ENCODE measurements around the gene USP40. TPM values are rescaled to one million over a fixed set of nuclear protein-coding genes. Genes with fewer than 3 reads are reported as not detected.

USP40 gene
- total RNA-seq, 5 donors from 2014 or later (not counting 1 experiment from before 2014, with no cell fraction given): 17.3 to 24.5 (median 20.4) TPM

GRCh38 chr2:233462826-233463470, 103.6 kb downstream of the USP40 start:
- Mint-ChIP-seq H3K4me3 (no peak overlapping the region), H3K36me3 (peaks cover 54% of the 10 kb centered on the region), H3K27ac (no peak overlapping the region), H3K4me1 (no peaks in the 10 kb centered on the region), H3K9me3 (no peaks in the 10 kb centered on the region), H3K27me3 (no peaks in the 10 kb centered on the region)
- ChIA-PET POLR2A (no interaction called here), CTCF (no interaction called here)
- peaks cover 35 to 92% of the 10 kb centered on the region in 2 donors for H3K36me3 ChIP-seq (ENCODE audit: control insufficient read depth in 2 of 2, extremely low read depth in 1 of 2, insufficient read depth in 1 of 2, low read length in 1 of 2)
- H3K4me3 ChIP-seq (ENCODE audit: control insufficient read depth in 1 of 2, extremely low read depth in 1 of 2, low read length in 1 of 2): no peak overlapping the region
- no peak overlapping the region for H3K27ac ChIP-seq (ENCODE audit: low read length)
- no peak for DNase-seq
- no peaks in the 10 kb centered on the region for H3K4me1 ChIP-seq (ENCODE audit: control insufficient read depth in 1 of 2, extremely low read depth in 1 of 2, insufficient read depth in 2 of 2, low read length in 2 of 2)
- ATAC-seq (replicated peaks in 1 of 4): no peak
- H3K9me3 ChIP-seq: no peaks in the 10 kb centered on the region
- no peaks in the 10 kb centered on the region for H3K27me3 ChIP-seq (replicated peaks in 1 of 2; ENCODE audit: control insufficient read depth in 2 of 2, extremely low read depth in 1 of 2, insufficient read depth in 2 of 2, low read length in 1 of 2)
- WGBS (ENCODE audit: insufficient coverage): 92% methylated on average over 18 of the region's 21 CpGs

- no peak overlapping the region for H3K27ac Mint-ChIP-seq
- POLR2A ChIA-PET: no interaction called here
- H3K36me3 ChIP-seq (ENCODE audit: control insufficient read depth in 2 of 2, extremely low read depth in 1 of 2, insufficient read depth in 1 of 2, low read length in 1 of 2): peaks cover 38 to 92% of the 10 kb centered on the region in 2 donors
- no peak overlapping the region for H3K4me3 Mint-ChIP-seq
- CTCF ChIA-PET: no interaction called here
- no peak overlapping the region for H3K4me3 ChIP-seq (ENCODE audit: control insufficient read depth in 1 of 2, extremely low read depth in 1 of 2, low read length in 1 of 2)
- ATAC-seq (replicated peaks in 1 of 4) (no peak), DNase-seq (no peak)
- H3K4me1 Mint-ChIP-seq: peaks cover 0 to 2% (median 0%) of the 10 kb centered on the region in 3 donors
- no peaks in the 10 kb centered on the region for H3K27me3 ChIP-seq (replicated peaks in 1 of 2; ENCODE audit: control insufficient read depth in 2 of 2, extremely low read depth in 1 of 2, insufficient read depth in 2 of 2, low read length in 1 of 2)
- H3K4me1 ChIP-seq (ENCODE audit: control insufficient read depth in 1 of 2, extremely low read depth in 1 of 2, insufficient read depth in 2 of 2, low read length in 2 of 2): no peaks in the 10 kb centered on the region
- no peaks in the 10 kb centered on the region for H3K9me3 ChIP-seq
- H3K27me3 Mint-ChIP-seq: no peaks in the 10 kb centered on the region
- peaks cover 54% of the 10 kb centered on the region for H3K36me3 Mint-ChIP-seq
- WGBS (ENCODE audit: insufficient coverage): 97% methylated on average over 25 of the region's 25 CpGs
- no peak overlapping the region for H3K27ac ChIP-seq (ENCODE audit: low read length)
- no peaks in the 10 kb centered on the region for H3K9me3 Mint-ChIP-seq
Measured at GRCh38 chr2:233462202-233462785, 104.3 kb downstream of the USP40 start.

- ATAC-seq (replicated peaks in 1 of 4) (no peak), DNase-seq (no peak)
- H3K27me3 ChIP-seq (replicated peaks in 1 of 2; ENCODE audit: control insufficient read depth in 2 of 2, extremely low read depth in 1 of 2, insufficient read depth in 2 of 2, low read length in 1 of 2): no peaks in the 10 kb centered on the region
- WGBS (ENCODE audit: insufficient coverage): 96% methylated on average over 8 of the region's 8 CpGs
- ChIA-PET CTCF (no interaction called here), POLR2A (no interaction called here)
- Mint-ChIP-seq H3K36me3 (peaks cover 51% of the 10 kb centered on the region), H3K27ac (peak overlapping the region in 1 of 2 donors; percentile 34), H3K27me3 (no peaks in the 10 kb centered on the region), H3K4me1 (peaks cover 0 to 5% (median 0%) of the 10 kb centered on the region in 3 donors), H3K4me3 (no peak overlapping the region), H3K9me3 (no peaks in the 10 kb centered on the region)
- no peak overlapping the region for H3K27ac ChIP-seq (ENCODE audit: low read length)
- no peaks in the 10 kb centered on the region for H3K4me1 ChIP-seq (ENCODE audit: control insufficient read depth in 1 of 2, extremely low read depth in 1 of 2, insufficient read depth in 2 of 2, low read length in 2 of 2)
- no peak overlapping the region for H3K4me3 ChIP-seq (ENCODE audit: control insufficient read depth in 1 of 2, extremely low read depth in 1 of 2, low read length in 1 of 2)
- peaks cover 39 to 93% of the 10 kb centered on the region in 2 donors for H3K36me3 ChIP-seq (ENCODE audit: control insufficient read depth in 2 of 2, extremely low read depth in 1 of 2, insufficient read depth in 1 of 2, low read length in 1 of 2)
- H3K9me3 ChIP-seq: no peaks in the 10 kb centered on the region
Measured at GRCh38 chr2:233461481-233461891, 105.1 kb downstream of the USP40 start.

GRCh38 chr2:233460726-233461441, 105.7 kb downstream of the USP40 start:
- peak overlapping the region in 1 of 2 donors; percentile 34 for H3K27ac Mint-ChIP-seq
- ChIA-PET CTCF (no interaction called here), POLR2A (no interaction called here)
- no peaks in the 10 kb centered on the region for H3K9me3 Mint-ChIP-seq
- H3K4me3 ChIP-seq (ENCODE audit: control insufficient read depth in 1 of 2, extremely low read depth in 1 of 2, low read length in 1 of 2): no peak overlapping the region
- no peaks in the 10 kb centered on the region for H3K4me1 ChIP-seq (ENCODE audit: control insufficient read depth in 1 of 2, extremely low read depth in 1 of 2, insufficient read depth in 2 of 2, low read length in 2 of 2)
- no peaks in the 10 kb centered on the region for H3K9me3 ChIP-seq
- no peaks in the 10 kb centered on the region for H3K27me3 ChIP-seq (replicated peaks in 1 of 2; ENCODE audit: control insufficient read depth in 2 of 2, extremely low read depth in 1 of 2, insufficient read depth in 2 of 2, low read length in 1 of 2)
- WGBS (ENCODE audit: insufficient coverage): 96% methylated on average over 26 of the region's 32 CpGs
- peaks cover 39 to 93% of the 10 kb centered on the region in 2 donors for H3K36me3 ChIP-seq (ENCODE audit: control insufficient read depth in 2 of 2, extremely low read depth in 1 of 2, insufficient read depth in 1 of 2, low read length in 1 of 2)
- H3K27ac ChIP-seq (ENCODE audit: low read length): no peak overlapping the region
- peaks cover 0 to 5% (median 0%) of the 10 kb centered on the region in 3 donors for H3K4me1 Mint-ChIP-seq
- H3K4me3 Mint-ChIP-seq: no peak overlapping the region
- H3K27me3 Mint-ChIP-seq: no peaks in the 10 kb centered on the region
- no peak for ATAC-seq (replicated peaks in 1 of 4)
- no peak for DNase-seq
- H3K36me3 Mint-ChIP-seq: peaks cover 49% of the 10 kb centered on the region

- no peaks in the 10 kb centered on the region for H3K9me3 ChIP-seq
- no peaks in the 10 kb centered on the region for H3K9me3 Mint-ChIP-seq
- WGBS (ENCODE audit: insufficient coverage): 92% methylated on average over 7 of the region's 10 CpGs
- H3K4me3 ChIP-seq (ENCODE audit: control insufficient read depth in 1 of 2, extremely low read depth in 1 of 2, low read length in 1 of 2): no peak overlapping the region
- ChIA-PET POLR2A (interaction anchor here in 1 of 2 donors (0.6 kb wide), 1 partner anchor 187 kb away, joined by 4 read pairs; no protein-coding TSS in a partner anchor), CTCF (interaction anchor here in 1 of 2 donors (0.7 kb wide), 1 partner anchor 19 kb away, joined by 3 read pairs; no protein-coding TSS in a partner anchor)
- no peak overlapping the region for H3K27ac Mint-ChIP-seq
- ATAC-seq (replicated peaks in 1 of 4) (no peak), DNase-seq (no peak)
- H3K27me3 Mint-ChIP-seq: no peaks in the 10 kb centered on the region
- H3K27me3 ChIP-seq (replicated peaks in 1 of 2; ENCODE audit: control insufficient read depth in 2 of 2, extremely low read depth in 1 of 2, insufficient read depth in 2 of 2, low read length in 1 of 2): no peaks in the 10 kb centered on the region
- peaks cover 38 to 95% of the 10 kb centered on the region in 2 donors for H3K36me3 ChIP-seq (ENCODE audit: control insufficient read depth in 2 of 2, extremely low read depth in 1 of 2, insufficient read depth in 1 of 2, low read length in 1 of 2)
- H3K4me1 ChIP-seq (ENCODE audit: control insufficient read depth in 1 of 2, extremely low read depth in 1 of 2, insufficient read depth in 2 of 2, low read length in 2 of 2): no peaks in the 10 kb centered on the region
- no peak overlapping the region for H3K27ac ChIP-seq (ENCODE audit: low read length)
- peaks cover 62% of the 10 kb centered on the region for H3K36me3 Mint-ChIP-seq
- H3K4me3 Mint-ChIP-seq: no peak overlapping the region
- H3K4me1 Mint-ChIP-seq: peaks cover 0 to 5% (median 0%) of the 10 kb centered on the region in 3 donors
Measured at GRCh38 chr2:233459426-233459825, 107.2 kb downstream of the USP40 start.

- no peaks in the 10 kb centered on the region for H3K9me3 ChIP-seq
- H3K36me3 Mint-ChIP-seq: peaks cover 63% of the 10 kb centered on the region
- H3K27me3 Mint-ChIP-seq: no peaks in the 10 kb centered on the region
- H3K4me1 ChIP-seq (ENCODE audit: control insufficient read depth in 1 of 2, extremely low read depth in 1 of 2, insufficient read depth in 2 of 2, low read length in 2 of 2): no peaks in the 10 kb centered on the region
- ATAC-seq (replicated peaks in 1 of 4): no peak
- H3K27ac ChIP-seq (ENCODE audit: low read length): no peak overlapping the region
- POLR2A ChIA-PET: interaction anchor here in 1 of 2 donors (0.6 kb wide), 1 partner anchor 186 kb away, joined by 4 read pairs; no protein-coding TSS in a partner anchor
- peaks cover 0 to 5% (median 0%) of the 10 kb centered on the region in 3 donors for H3K4me1 Mint-ChIP-seq
- no peak overlapping the region for H3K4me3 ChIP-seq (ENCODE audit: control insufficient read depth in 1 of 2, extremely low read depth in 1 of 2, low read length in 1 of 2)
- 98% methylated on average over 6 of the region's 8 CpGs for whole genome bisulfite sequencing (ENCODE audit: insufficient coverage)
- DNase-seq: no peak
- no peaks in the 10 kb centered on the region for H3K27me3 ChIP-seq (replicated peaks in 1 of 2; ENCODE audit: control insufficient read depth in 2 of 2, extremely low read depth in 1 of 2, insufficient read depth in 2 of 2, low read length in 1 of 2)
- CTCF ChIA-PET: interaction anchor here in 1 of 2 donors (0.7 kb wide), 1 partner anchor 1117 kb away, joined by 3 read pairs; no protein-coding TSS in a partner anchor
- no peak overlapping the region for H3K27ac Mint-ChIP-seq
- no peak overlapping the region for H3K4me3 Mint-ChIP-seq
- H3K36me3 ChIP-seq (ENCODE audit: control insufficient read depth in 2 of 2, extremely low read depth in 1 of 2, insufficient read depth in 1 of 2, low read length in 1 of 2): peaks cover 37 to 95% of the 10 kb centered on the region in 2 donors
- H3K9me3 Mint-ChIP-seq: no peaks in the 10 kb centered on the region
Measured at GRCh38 chr2:233458826-233459225, 107.8 kb downstream of the USP40 start.

Measured in T-cell (primary cell).